NCI-H345 (cell line): Measurements from ENCODE around the gene CHI3L1.

Experiments used
- DNase-seq: peaks from one replicate; lab custom pipeline; 2025; lab: John Stamatoyannopoulos, UW

Gene CHI3L1

DNA sequence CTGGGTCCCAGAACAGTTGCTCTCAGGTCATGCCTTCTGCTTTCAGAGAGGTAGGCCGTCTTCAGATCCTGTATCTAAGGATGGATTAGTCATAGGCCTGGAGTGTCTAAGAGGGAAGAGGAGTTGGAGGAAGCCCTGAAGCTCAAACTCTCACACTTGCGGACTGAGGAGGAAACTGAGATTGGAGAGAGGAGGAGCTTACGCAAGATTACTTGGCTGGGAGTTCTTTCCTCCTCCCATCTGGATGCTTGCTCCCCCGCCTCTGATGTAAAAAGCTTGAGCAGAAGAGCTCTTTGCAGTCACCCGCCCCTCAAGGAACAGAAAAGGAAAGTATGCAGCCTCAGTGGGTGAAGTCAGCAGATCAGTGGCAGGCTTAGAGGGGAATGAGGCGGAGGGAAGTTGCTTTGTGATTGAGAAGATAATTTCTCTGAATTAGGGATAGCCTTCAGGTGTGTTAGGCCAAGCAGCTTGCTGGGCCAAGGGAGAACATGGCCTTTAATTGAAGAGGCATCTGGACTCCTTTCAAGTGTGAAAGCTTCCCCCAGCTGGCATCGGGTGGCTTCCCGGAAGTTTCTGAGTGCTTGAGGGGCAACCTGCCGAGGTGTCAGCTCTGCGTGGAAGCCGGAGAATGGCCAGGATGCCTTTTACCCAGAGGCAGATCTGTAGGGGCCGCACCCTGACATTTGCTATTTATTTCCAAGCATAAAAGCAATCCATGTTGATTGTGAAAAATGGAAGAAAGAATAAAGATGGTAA, 52.4 kb downstream of the CHI3L1 start:
- DNase-seq: no peak

DNA sequence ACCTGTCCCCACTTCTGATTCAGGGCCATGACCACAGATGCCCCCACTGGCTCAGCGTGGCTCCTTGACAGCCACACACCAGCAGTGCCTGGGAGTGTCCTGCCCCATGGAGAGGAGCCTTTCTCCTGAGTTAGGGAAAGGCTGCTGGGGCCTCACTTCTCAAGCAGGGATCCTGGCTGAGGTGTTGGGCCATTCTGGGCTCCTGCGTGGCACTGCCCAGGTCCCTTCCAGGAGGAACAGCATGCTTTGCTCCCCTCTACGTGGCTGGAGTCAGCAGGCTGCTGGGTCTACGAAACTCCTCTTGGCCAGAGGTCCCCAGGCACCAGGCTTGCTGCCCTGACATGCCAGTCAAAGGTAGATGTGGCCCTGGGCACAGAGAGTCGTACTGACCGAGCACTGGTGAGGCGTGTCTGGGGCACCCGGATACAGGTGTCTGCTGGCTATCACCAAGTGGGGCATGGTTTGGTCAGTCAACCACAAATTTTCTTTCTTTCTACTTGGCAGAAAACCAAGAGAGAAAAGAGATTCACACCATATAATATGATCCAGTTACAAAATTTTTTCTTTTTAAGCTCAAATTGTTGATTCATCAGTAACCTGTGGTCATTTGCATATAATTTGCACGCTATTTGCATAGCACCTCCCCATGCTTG, 54.8 kb downstream of the CHI3L1 start:
- DNase-seq: no peak

DNA sequence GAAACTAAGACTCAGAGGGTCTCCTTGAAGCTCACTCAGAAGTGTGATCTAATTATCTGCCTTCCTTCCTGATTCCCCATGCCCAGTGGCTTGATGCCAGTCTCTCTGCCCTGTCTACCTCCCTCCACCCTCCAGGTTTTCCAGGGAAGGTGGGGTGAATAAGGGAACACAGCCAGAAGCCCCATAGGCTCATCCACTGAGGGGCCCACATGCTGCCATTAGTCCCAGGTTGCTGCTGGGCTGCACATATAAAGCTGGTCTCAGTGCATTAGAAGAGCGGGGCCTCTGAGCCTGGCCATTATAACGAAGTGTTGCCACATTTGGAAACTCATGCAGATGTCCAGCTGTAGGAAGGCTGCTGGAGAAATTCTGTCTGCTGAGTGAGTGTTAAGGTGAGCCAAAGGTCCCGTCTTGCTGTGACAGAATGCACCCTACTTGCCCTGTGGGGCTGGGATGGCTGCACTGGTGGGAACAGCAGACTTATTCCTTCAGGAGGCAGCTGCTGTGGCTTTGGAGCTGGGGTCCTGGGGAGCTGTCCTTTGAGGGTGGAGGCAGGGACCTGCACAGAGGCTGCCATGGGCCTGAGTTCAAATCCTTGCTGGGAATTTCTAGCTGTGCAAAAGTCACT, 56.0 kb downstream of the CHI3L1 start:
- DNase-seq: no peak

DNA sequence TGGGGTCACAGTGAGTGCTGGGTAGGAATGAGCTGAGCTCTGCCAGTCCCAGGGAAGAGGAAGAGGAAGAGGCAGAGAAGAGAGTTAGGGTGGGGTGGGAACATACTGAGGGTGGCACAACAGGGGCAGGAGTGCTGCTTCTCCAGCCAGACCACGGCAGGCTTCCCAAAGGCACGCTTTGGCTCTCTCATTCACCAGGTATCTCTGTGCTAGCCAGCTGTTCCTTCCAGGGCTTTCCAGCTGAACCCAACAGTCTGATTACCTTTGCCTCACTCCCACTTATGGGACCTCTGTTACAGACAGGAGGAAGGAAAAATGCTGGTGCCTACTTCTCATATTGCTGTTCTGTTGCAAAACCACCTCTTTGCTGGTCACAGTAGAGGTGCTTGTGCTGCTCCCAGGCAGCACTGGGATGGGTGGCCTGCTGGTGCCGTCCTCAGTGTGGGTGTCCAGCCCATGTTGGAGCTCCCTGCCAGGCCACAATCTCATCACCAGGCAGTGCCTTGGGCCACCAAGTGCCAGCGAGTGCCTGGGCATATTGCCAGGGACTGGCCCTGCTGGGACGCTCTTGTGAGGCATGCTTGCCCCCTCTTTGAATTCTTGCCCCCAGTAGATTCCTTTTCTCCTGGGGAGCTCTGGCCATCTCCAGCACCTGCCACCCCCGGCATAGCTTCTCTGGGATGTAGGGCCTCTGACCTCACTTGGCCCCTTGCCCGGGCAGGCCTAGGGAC, 56.8 kb downstream of the CHI3L1 start:
- DNase-seq: peak; percentile 23
